Hematopoietic multipotent progenitor cell (in vitro differentiated cells): ENCODE measurements around the gene UCP1. TPM values are rescaled to one million over a fixed set of nuclear protein-coding genes. Genes with fewer than 3 reads are reported as not detected.

Experiments used
- DNase-seq, 3 donors: peaks; one replicate each; pipeline ENCODE4 v3.0.0-alpha.2; 2011 to 2015; ENCODE audit warnings: low read depth in 2 of 3, low spot score in 2 of 3
- total RNA-seq: library from RNA; depleted of rRNA; stranded (reverse); fragments of >200 nt; gene quantifications from one replicate; pipeline ENCODE4 v1.2.3, GENCODE V29; 2012

UCP1 gene
- total RNA-seq: not detected

GRCh38 chr4:140568507-140569306, at the start of gene UCP1:
Gene UCP1 (minus strand): TSS chr4:140568961. CDS start chr4:140568729, 232 bp downstream.
- peak in 1 of 3 donors; percentile 24 for DNase-seq

DNA sequence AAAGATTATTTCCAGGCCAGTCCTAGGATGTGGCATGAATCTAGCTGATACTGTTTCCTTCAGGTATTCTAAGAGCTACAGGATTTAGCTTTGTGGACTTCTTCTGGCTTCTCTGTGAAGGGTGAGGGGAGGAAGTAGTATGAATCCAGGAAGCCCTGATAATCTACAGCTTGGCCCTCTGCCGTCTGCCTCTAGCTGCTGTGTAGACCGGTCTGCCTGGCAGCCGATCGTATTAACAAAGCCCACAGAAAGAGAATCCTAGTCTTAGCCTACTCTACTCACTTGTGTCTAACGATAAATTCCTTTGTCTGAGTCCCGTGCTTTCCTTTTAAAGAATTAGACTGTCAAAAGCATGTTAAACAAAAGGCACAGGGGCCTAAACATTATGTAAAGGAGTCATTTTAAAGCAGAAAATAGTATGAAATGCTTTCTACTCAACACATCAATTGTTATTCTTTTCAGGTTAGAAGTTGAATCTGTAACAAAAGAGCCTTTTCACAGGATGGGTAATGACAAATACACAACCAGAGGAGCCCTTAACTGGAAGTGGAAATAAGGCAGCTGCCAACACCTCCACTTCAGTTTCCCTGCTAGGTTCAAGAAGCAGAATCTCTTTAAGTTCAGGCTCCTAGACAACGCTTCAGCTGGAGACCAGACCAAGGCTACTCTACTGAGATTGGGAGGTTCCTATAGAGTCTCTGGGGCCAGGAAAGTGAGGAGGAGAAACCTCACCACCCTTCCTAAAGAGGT, 48.9 kb upstream of the UCP1 start:
- DNase-seq: peak in 2 of 3 donors; percentile 10 to 55

DNA sequence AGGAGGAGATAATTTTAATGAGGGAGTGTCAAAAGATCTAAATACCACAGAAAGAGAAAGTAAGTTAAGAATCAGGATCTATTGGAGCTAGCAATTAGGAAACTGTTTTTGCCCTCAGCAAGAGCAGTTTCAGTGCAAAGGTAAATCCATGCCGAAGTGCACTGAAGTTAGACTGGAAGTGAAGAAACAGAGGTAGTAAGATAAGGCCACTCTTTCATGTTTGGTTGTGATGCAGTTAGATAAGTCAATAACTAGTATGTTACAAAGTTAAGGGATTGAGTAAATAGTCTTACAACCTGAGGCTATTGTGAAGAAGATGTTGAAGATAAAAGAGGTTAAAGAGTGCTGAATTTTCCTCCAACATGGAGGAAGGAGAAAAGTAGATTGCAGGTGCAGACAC, 46.7 kb upstream of the UCP1 start:
- no peak for DNase-seq

DNA sequence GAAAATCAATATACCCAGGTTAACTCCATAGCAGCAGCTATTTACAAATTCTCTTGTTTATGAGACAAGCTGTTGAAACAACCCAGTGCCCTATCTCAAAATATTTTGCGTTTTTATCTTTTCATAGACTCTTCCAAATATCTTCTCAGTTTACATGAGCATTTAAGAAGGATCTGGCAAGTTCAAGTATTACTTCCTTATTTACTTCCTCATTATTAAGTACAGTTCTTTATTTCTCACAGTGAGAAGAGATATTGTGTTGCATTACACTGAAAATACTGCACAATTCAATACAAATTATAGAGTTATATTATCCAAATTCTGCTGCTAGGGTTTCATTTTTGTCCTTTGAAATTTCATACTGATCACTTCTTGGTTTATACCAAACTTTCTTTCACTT, 43.6 kb upstream of the UCP1 start:
- DNase-seq: peak in 1 of 3 donors; percentile 6

DNA sequence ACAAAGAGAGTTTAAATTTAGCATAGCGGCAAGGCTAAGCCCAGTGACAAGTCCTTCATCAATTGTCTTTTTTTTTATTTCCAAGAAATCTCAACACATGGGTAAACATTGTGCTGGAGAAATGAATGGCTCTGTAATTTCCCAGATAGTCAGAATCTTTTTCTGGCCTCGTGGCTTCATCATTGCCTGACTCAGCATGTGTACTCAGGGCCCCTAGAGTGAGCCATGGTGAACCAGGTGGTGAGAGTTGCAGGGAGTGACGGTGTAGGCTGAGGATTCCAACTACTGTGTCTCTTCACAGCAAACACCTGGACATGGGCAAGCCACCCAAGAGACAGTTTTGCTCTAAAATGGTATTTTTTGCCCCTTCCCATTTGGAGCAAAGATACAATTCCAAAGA, 43.1 kb upstream of the UCP1 start:
- DNase-seq: no peak

GRCh38 chr4:140609548-140610425, 41.0 kb upstream of the UCP1 start:
- DNase-seq: peak in 2 of 3 donors; percentile 23 to 70

DNA sequence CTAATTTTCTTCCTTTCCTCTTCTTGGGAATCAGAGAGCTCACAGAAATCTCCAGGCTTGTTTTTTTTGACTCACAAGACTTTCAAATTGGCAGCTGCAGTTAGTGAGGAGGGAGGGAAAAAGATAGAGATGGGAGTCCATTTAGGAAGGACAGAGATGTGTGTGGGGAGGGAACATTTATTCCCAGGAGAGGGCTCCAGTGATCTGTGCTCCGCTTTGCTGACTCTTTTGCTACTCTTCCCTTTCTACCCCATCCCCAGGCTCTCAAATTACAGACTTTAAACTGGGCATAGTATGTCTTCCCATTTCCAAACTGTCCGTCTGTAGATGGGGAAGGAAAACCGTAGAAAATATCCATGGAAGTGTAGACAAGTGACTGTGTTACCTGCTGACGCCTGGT, 39.1 kb upstream of the UCP1 start:
- no peak for DNase-seq

DNA sequence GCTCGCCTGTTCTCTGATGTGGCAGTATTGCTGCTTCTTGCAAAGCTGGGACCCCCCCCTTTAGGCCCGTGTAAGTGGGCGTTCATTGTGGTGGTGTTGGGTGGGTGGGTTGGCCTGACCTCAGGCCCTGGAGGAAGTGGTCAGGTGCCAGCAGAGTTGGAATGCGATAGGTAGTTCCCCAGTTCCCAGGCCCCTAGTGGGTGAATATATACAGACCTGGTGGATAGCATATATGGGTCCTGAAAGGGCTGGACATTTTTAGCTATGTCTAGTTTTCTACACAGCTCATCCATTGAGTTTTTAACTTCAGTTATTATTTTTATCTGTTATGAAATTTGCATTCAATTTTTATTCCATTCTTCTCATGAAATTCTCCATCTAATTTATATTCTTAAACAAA, 35.8 kb upstream of the UCP1 start:
- DNase-seq: peak in 1 of 3 donors; percentile 7

GRCh38 chr4:140603286-140603685, 34.5 kb upstream of the UCP1 start:
- no peak for DNase-seq

DNA sequence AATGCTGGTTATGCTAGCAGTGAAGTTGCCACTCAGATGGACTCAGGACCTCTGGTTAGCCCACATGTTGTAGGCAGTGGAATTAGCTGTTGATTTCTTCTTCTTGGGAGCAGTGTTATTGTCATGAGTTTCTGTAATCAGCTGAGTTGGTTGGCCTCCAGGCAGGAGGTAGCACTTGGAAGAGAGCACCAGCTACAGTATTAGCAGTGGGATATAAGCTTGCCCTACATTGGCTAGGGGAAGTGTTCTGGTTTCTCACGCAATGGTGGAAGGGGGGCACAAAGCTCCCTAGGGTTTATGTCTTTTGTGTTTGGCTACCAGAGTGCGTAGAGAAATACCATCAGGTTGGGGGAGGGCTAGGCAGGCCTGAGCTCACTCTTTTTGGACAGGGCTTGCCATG, 34.0 kb upstream of the UCP1 start:
- no peak for DNase-seq

- DNase-seq: no peak
These were observed 31.6 kb upstream of the UCP1 start for GRCh38 chr4:140600408-140600807.

GRCh38 chr4:140595065-140595464, 26.3 kb upstream of the UCP1 start:
- DNase-seq: peak in 2 of 3 donors; percentile 10 to 30

- no peak for DNase-seq
These were observed 15.7 kb upstream of the UCP1 start for GRCh38 chr4:140584439-140584838.

GRCh38 chr4:140581078-140581477, 12.3 kb upstream of the UCP1 start:
- no peak for DNase-seq

DNA sequence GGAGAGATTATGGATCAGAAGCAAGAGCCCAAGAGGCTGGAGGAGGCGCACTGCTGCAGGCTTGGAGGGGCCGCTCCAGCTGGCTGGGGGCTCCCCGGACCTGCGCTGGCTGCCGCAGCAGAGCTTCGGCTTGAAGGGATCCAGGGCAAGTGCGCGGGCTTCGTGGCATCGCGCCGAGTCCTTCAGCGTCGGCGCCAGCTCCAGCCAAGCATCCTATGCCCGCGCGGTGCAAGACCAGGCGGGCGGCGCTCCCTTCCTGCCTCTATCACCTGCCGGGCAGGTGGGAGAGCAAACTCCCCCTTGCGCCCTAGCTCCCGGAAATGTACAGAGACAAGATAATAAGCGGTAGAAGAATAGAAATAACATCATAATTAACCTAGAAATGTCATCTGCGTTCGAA, 10.5 kb upstream of the UCP1 start:
- no peak for DNase-seq

DNA sequence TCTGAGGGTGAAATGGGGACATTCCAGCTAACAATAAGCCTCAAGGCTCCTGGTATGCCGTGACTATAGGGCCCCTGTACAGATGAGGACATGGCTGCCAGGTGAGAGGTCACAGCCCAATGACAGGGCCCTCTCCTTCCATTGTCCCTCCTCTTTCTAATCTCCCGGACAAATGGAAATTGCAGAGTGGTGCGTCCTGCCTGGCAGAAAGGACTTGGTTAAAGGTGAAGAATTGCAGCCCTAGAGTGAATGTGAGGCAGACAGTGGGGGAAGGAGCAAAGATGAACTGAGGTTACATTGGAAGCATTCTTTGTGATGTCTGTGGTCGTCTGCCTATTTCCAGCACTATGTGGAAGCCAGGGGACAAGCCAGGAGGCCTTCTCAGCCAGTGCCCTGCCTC, 6.7 kb upstream of the UCP1 start:
- no peak for DNase-seq

- DNase-seq: no peak
These were observed 2.9 kb upstream of the UCP1 start for GRCh38 chr4:140571620-140572019.

- DNase-seq: peak in 1 of 3 donors; percentile 15
These were observed 512 bp upstream of the UCP1 start for GRCh38 chr4:140569307-140569638.

- DNase-seq: no peak
These were observed 9.1 kb downstream of the UCP1 start for GRCh38 chr4:140559696-140560095.

DNA sequence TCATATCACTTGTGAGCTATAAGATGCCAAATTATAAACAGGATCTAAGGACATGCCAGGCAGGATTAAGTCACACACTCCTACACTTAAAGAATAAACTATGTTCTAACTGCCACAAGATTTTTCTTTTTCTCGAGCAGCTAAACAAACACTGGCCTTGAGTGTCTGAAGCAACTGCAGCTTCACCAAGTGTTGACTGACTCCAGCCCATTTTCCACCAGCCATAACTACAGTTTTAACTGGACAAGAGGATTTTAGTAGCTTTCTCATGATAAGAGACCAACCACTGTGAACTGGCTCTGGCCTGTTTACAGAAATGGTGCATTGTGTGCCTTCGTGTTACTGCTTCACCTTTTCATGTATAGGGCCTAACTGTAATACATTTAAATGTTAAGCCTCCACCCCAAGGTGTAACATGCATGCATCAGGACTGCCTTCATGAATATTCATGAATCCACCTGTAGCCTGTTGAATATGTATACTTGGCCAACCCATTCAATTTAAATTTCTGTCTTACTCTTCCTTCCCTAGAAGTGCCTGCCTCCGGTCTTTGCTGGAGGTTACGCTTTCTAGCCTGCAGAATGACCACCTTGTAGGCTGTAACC, 10.8 kb downstream of the UCP1 start:
- DNase-seq: no peak
